ENCODE data around the gene FANCB. TPM values are rescaled to one million over a fixed set of nuclear protein-coding genes. Genes with fewer than 3 reads are reported as not detected.
A peak's percentile ranks its signal among the peaks of the same experiment; 100 is the strongest.

Gene FANCB
- total RNA-seq, 2 experiments from 2014 or later, result 1.5 to 1.6 TPM

DNA sequence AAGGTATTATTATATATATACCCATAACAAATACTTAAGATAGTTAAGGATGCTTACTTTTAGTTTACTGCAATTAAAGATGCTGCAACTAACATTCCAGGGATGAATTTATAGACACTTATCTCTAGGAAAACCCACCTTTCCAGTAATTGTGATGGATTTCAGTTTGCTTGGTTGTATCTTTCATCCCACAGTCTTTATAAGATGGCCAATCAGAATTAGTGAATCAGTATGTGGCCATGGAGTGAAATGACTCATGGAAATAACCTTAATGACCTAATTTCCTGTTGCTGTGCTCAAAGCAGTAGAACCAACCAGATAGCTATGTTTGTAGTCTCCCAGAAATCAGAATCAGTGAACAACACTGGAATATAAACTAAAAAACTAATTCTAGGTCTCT is 26.7 kb upstream of the FANCB start:
- peaks cover 0 to 3% of the 10 kb centered on the region in 2 experiments for H3K9me3 ChIP-seq (ENCODE audit: control insufficient read depth in 1 of 2, insufficient read depth in 1 of 2, low read length in 2 of 2)
- no peak overlapping the region for H3K27ac Mint-ChIP-seq
- intact Hi-C loops (cut with DNase I, micrococcal nuclease), result no loop called here
- H3K4me3 Mint-ChIP-seq, result no peak overlapping the region
- ATAC-seq (ENCODE audit: poor library complexity) (no peak), DNase-seq (peak in 3 of 14 experiments; percentile 10 to 26 (median 17))
- no peak overlapping the region for H3K27ac ChIP-seq (ENCODE audit: low read depth in 1 of 2, low read length in 2 of 2)
- TF ChIP-seq, protein P1, sequence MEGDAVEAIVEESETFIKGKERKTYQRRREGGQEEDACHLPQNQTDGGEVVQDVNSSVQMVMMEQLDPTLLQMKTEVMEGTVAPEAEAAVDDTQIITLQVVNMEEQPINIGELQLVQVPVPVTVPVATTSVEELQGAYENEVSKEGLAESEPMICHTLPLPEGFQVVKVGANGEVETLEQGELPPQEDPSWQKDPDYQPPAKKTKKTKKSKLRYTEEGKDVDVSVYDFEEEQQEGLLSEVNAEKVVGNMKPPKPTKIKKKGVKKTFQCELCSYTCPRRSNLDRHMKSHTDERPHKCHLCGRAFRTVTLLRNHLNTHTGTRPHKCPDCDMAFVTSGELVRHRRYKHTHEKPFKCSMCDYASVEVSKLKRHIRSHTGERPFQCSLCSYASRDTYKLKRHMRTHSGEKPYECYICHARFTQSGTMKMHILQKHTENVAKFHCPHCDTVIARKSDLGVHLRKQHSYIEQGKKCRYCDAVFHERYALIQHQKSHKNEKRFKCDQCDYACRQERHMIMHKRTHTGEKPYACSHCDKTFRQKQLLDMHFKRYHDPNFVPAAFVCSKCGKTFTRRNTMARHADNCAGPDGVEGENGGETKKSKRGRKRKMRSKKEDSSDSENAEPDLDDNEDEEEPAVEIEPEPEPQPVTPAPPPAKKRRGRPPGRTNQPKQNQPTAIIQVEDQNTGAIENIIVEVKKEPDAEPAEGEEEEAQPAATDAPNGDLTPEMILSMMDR (IDR thresholded peaks at IDR 0.05), result no peak
- H3K4me1 ChIP-seq (ENCODE audit: insufficient read depth, low read length), result no peaks in the 10 kb centered on the region
- no peaks in the 10 kb centered on the region for H3K27me3 Mint-ChIP-seq
- peaks cover 10% of the 10 kb centered on the region for H3K36me3 ChIP-seq (ENCODE audit: insufficient read depth, low read length)
- H3K4me3 ChIP-seq (ENCODE audit: low read length), result no peak overlapping the region
- no peaks in the 10 kb centered on the region for H3K9me3 Mint-ChIP-seq
- H3K36me3 Mint-ChIP-seq (ENCODE audit: low read depth), result peaks cover 50% of the 10 kb centered on the region
- H3K4me1 Mint-ChIP-seq (ENCODE audit: low read depth), result no peaks in the 10 kb centered on the region
- POLR2A ChIA-PET, result no interaction called here
- CTCF ChIA-PET, result no interaction called here
- H3K27me3 ChIP-seq (ENCODE audit: control insufficient read depth in 1 of 2, insufficient read depth in 2 of 2, low read length in 2 of 2), result no peaks in the 10 kb centered on the region

DNA sequence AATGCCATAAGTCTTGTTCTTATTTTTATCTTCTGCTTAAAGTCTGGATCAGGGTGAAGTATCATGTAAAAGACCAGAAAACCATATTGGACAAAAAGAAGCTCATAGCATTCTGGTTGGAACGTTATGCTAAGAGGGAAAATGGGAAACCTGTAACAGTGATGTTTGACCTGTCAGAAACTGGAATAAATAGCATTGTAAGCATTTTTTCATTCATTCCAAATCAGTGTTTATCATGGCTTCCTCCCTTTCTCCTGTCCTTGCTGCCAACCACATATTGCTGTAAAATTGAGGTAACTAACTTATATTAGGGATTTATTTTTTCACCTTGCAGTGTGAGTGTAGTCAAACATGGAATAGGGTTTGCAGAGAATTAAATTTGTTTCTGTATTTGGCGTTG is 24.2 kb upstream of the FANCB start:
- intact Hi-C loops (cut with DNase I, micrococcal nuclease), result no loop called here
- TF ChIP-seq, protein P1 (IDR thresholded peaks at IDR 0.05), result no peak
- Mint-ChIP-seq H3K36me3 (ENCODE audit: low read depth) (peaks cover 32% of the 10 kb centered on the region), H3K27me3 (no peaks in the 10 kb centered on the region), H3K4me1 (ENCODE audit: low read depth) (no peaks in the 10 kb centered on the region), H3K9me3 (no peaks in the 10 kb centered on the region), H3K27ac (no peak overlapping the region), H3K4me3 (no peak overlapping the region)
- Histone ChIP-seq H3K27me3 (ENCODE audit: control insufficient read depth in 1 of 2, insufficient read depth in 2 of 2, low read length in 2 of 2) (no peaks in the 10 kb centered on the region), H3K4me3 (ENCODE audit: low read length) (no peak overlapping the region), H3K27ac (ENCODE audit: low read depth in 1 of 2, low read length in 2 of 2) (no peak overlapping the region), H3K9me3 (ENCODE audit: control insufficient read depth in 1 of 2, insufficient read depth in 1 of 2, low read length in 2 of 2) (no peaks in the 10 kb centered on the region), H3K4me1 (ENCODE audit: insufficient read depth, low read length) (no peaks in the 10 kb centered on the region), H3K36me3 (ENCODE audit: insufficient read depth, low read length) (peaks cover 3% of the 10 kb centered on the region)
- ChIA-PET CTCF (no interaction called here), POLR2A (no interaction called here)
- ATAC-seq (ENCODE audit: poor library complexity) (no peak), DNase-seq (no peak)

DNA sequence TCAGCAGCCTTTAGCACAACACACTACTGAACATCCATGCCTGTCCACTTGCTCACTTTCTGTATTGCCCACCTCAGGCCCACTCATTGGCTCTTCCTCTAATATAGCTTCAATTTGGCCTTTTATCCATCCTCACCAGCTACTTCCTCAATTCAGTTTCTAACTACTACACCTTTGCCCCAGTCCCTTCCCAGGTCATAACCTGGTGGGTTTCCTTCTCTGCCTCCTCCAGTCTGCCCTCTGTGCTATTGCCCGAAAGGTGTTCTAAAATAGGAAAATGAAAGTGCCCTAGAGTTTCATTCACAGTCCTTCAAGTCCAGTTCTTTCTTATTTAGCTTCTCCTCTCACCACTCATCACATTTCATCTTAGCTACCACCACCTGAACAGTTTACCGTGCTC is 23.4 kb upstream of the FANCB start:
- ATAC-seq (ENCODE audit: poor library complexity) (no peak), DNase-seq (no peak)
- Mint-ChIP-seq H3K4me3 (no peak overlapping the region), H3K36me3 (ENCODE audit: low read depth) (peaks cover 31% of the 10 kb centered on the region), H3K27me3 (no peaks in the 10 kb centered on the region), H3K27ac (no peak overlapping the region), H3K9me3 (no peaks in the 10 kb centered on the region), H3K4me1 (ENCODE audit: low read depth) (no peaks in the 10 kb centered on the region)
- intact Hi-C loops (cut with DNase I, micrococcal nuclease), result no loop called here
- H3K4me3 ChIP-seq (ENCODE audit: low read length), result no peak overlapping the region
- TF ChIP-seq, protein P1 (IDR thresholded peaks at IDR 0.05), result no peak
- POLR2A ChIA-PET, result no interaction called here
- H3K4me1 ChIP-seq (ENCODE audit: insufficient read depth, low read length), result no peaks in the 10 kb centered on the region
- H3K27ac ChIP-seq (ENCODE audit: low read depth in 1 of 2, low read length in 2 of 2), result no peak overlapping the region
- H3K9me3 ChIP-seq (ENCODE audit: control insufficient read depth in 1 of 2, insufficient read depth in 1 of 2, low read length in 2 of 2), result no peaks in the 10 kb centered on the region
- H3K27me3 ChIP-seq (ENCODE audit: control insufficient read depth in 1 of 2, insufficient read depth in 2 of 2, low read length in 2 of 2), result no peaks in the 10 kb centered on the region
- CTCF ChIA-PET, result no interaction called here
- H3K36me3 ChIP-seq (ENCODE audit: insufficient read depth, low read length), result peaks cover 3% of the 10 kb centered on the region
